CD4-positive, alpha-beta T cell treated with Interleukin-15 for 4 hours (primary cell): Measurements from ENCODE around the gene QTRT2.

Experiments
- DNase-seq: peaks from one replicate; pipeline ENCODE4 v3.0.0-alpha.2; 2020; ENCODE audit warnings: low spot score

The QTRT2 gene

DNA sequence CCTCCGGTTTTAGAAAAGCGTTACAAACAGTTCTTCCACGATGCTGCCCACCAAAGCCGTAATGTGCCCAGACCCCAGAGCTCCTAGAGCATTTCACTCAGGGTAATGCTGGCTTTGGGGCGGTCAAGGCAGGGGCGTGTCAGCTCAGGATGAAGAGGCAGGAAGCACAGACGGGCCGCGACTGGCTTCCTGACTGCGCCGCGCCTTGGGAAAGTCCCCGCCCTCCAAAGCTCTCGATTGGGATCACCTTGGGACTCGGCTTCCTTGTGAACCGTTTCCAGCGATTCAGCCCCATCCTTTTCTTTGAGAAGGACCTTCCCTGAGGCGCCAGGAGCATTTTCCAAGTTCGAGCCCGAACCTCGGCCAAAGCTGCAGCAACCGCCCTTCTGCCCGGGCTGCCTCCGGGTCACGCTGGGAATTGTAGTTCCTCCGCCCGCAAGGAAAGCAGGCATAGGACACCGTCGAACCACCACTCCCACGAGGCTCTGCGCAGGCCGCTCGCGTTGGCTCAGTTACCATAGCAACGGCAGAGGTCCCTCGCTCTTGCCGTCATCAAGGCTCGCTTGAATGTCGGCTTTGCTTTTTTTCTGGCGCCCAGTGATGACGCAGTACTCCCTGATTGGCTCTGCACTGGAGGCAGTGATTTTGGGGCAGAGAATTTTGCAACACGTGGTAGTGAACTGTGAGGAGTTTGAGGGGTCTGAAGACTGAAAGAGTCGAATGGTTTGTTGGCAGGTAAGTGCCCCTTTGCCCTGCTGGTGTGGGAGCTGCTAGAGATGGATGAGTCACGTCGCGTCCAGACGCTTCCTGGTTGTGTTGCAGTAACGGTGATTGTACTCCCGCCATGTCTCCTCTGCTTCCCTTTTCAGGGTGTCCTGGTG, at the start of gene QTRT2, which contains the start of gene CCDC191:
TSS of gene QTRT2 (plus strand) at position 608 of the 881 bp plus-strand sequence. CDS start 8,521 bp downstream, outside the sequence.
TSS of gene CCDC191 (minus strand) at position 397 of the 881 bp plus-strand sequence. CDS start at position 337, 60 bp downstream.
- DNase-seq = peak; percentile 99

- no peak for DNase-seq
Observed at GRCh38 chr3:114011059-114011797, 45.3 kb upstream of the QTRT2 start.

DNA sequence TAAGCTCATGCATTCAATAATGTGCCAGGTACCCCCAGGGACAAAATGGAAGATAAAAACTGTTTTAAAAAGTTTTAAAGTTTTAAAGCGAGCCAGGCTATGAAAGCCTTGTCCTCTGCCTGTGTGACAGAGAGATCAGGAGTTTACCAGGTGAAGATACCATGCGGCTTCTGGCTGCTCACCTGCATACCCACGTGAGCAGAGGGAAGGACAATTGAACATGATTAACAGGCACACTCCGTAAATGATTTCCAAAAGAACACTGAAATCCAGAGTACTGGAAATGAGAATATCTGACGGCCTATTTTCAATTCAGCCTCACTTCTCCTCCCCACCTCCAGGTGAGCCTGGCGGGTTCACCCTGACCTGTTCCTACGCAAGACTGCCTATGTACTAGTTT, 42.3 kb upstream of the QTRT2 start:
- DNase-seq = no peak

DNA sequence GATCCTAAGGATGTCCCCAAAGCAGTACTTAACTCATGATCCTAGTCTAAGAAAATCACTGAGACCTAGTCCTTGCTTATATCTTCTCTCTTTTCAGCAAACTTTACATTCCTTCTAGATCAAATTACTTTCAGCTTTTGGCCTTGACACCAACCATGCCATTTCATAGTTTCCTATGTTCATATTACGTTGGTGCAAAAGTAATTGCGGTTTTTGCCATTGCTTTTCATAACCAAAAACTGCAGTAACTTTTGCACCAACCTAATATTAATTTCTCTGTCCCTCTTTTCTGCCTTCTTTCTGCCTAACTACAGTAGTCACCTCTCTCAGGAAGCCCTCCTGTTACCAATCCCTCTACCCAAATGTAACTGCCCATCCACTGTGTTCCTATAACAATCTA, 37.1 kb upstream of the QTRT2 start:
- no peak for DNase-seq

DNA sequence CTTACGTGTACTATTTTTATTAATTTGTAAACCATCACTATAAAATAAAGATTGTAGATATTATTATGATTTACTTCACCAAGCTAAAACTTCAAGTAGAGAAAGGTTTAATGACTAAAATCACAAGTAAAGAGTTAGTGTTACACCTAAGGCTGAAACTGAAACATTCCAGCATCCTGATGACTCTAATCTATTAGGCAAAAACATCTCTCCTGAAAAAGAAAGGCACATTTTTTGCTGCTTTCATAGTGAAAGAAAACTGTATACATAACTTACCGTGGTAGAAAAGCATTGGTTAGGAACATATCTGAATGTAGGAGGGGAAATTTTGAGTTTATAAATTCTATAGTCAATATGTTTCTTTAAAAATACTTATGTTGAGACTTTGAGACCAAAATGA, 35.6 kb upstream of the QTRT2 start:
- DNase-seq = no peak

- DNase-seq = no peak
Observed at GRCh38 chr3:114022145-114022802, 34.3 kb upstream of the QTRT2 start.

GRCh38 chr3:114025451-114025850, 31.1 kb upstream of the QTRT2 start:
- DNase-seq = no peak

GRCh38 chr3:114026331-114026730, 30.2 kb upstream of the QTRT2 start:
- DNase-seq = no peak

- no peak for DNase-seq
Observed at GRCh38 chr3:114033721-114034120, 22.8 kb upstream of the QTRT2 start.

DNA sequence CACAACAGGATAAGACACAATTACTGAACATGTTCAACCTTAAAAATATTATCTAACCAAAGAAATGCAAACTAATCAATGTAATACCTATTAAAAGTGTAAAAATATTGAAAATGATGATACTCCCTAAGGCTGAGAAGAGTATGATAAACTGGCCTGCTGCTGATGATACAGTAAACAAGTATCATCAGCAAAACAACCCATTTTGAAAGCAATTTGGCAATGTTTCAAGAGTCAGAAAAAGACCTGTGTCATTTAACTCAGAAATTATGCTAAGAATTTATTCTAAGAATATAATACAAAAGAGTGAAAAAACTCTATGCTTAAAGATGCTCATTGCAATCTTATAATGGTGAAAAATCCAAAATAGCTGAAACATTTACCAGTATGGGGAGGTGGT, 22.3 kb upstream of the QTRT2 start:
- DNase-seq = no peak

- no peak for DNase-seq
Observed at GRCh38 chr3:114034787-114035545, 21.6 kb upstream of the QTRT2 start.

- no peak for DNase-seq
Observed at GRCh38 chr3:114035896-114036295, 20.6 kb upstream of the QTRT2 start.

DNA sequence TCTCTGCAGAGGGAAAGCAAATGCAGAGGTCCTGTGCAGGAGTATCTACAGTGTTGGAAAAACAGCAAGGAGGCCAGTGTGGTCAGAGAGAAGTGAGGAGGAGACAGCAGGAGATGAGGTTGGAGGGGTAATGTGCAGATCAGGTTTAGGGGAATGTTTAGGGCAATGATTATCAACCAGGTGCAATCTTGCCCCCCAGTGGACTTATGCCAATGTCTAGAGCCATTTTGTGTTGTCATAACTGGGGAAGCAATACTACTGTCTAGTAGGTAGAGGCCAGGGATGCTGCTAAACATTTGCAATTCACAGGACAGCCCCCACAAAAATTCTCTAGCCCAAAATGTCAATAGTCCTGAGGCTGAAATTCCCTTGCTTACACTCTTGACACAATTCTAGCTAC, 13.3 kb upstream of the QTRT2 start:
- DNase-seq = no peak

- DNase-seq = no peak
Observed at GRCh38 chr3:114052216-114052615, 4.3 kb upstream of the QTRT2 start.

DNA sequence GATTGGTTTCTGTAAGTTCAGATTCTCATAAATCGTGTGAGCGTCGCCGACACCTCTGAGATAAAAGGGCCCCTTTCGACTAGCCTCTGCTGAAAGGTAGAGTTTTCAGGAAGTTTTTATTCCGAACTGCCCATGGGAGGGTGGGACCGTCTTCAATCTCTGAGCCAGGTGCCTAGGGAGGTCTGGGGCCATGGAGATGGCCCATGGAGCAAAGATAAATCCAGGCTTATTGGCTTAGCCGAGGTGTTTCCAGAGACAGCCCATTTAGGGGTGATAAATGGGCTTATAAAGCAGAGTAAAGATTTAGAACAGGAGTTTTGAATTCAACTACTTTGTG, 442 bp downstream of the QTRT2 start:
- DNase-seq = no peak

- no peak for DNase-seq
Observed at GRCh38 chr3:114058646-114059045, 2.1 kb downstream of the QTRT2 start.

DNA sequence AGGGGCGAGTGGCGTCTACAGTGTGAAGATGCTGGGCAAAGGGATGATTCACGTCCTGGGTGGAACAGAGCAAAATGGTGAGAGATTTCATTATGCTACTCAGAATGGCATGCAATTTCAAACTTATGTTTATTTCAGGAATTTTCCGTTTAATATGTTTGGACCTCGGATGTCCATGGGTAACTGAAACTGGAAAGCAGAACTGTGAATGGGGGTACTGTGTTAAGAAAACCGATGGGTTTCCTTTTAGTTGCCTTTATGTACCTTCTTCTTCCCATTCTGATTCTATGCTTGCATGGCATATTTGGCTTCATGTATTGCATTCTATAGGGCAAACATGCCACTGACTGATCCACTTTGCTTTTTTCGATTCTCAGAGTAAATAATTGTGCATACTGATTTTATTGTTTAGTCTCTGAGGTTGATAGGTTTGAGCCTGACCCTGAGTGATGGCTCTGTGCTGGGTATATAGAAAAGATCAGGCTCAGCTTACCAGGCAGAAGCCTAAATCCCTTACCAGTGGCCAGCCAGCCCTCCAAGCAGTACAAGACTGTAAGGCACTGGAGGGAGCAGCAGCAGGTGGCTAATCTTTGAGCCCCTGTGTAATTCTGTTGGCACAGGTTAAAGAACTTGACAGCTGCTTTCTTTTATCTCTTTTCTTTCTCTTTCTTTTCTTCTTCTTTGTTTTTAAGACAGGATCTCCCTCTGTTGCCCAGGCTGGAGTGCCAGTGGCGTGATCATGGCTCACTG, 4.5 kb downstream of the QTRT2 start:
- no peak for DNase-seq

- DNase-seq = no peak
Observed at GRCh38 chr3:114067804-114068203, 11.3 kb downstream of the QTRT2 start.

- DNase-seq = no peak
Observed at GRCh38 chr3:114068336-114068735, 11.8 kb downstream of the QTRT2 start.

GRCh38 chr3:114071786-114072185, 15.2 kb downstream of the QTRT2 start:
- DNase-seq = no peak

DNA sequence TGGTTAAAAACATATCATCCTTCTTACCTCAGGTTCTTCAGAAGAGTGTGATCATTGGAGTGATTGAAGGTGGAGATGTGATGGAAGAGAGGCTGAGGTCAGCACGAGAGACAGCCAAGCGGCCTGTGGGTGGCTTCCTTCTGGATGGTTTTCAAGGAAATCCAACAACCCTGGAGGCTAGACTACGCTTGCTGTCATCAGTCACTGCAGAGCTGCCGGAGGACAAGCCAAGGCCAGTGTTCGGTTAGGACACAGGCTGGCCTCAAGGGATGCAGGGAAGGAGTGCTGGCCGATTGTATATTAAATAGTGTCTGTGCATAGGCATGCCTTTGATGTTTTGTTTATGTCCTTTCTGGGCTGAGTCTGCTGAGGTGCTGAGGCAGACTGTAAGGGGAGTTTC, 20.2 kb downstream of the QTRT2 start:
- no peak for DNase-seq
